DOHH2 (cell line): ENCODE data around the gene INTS15.

Experiments used
- H3F3A ChIP-seq: fragments of 200-600 bp; sonication (generic), shearing (Covaris generic); 2 replicates; pipeline ENCODE4 v1.6.0; 2016; ENCODE audit warnings: antibody characterized with exemption, mild to moderate bottlenecking; ENCODE audit not compliant: control insufficient read depth, insufficient read depth
- H3K27ac ChIP-seq: fragments of 200-600 bp; sonication (generic); 2 replicates; pipeline ENCODE4 v1.5.1; 2014; ENCODE audit warnings: low read depth, mild to moderate bottlenecking, low read length, moderate library complexity
- H3K27me3 ChIP-seq: fragments of 200-600 bp; sonication (generic); 2 replicates; pipeline ENCODE4 v1.6.1; 2014; ENCODE audit warnings: mild to moderate bottlenecking, low read length, mixed read lengths; ENCODE audit not compliant: control insufficient read depth
- H3K36me3 ChIP-seq: fragments of 200-600 bp; sonication (generic); 2 replicates; pipeline ENCODE4 v1.6.1; 2014; ENCODE audit warnings: mild to moderate bottlenecking, low read length, moderate library complexity, mixed read lengths; ENCODE audit not compliant: control insufficient read depth
- H3K4me1 ChIP-seq: fragments of 200-600 bp; sonication (generic); 2 replicates; pipeline ENCODE4 v1.6.1; 2014; ENCODE audit warnings: mild to moderate bottlenecking, low read length, mixed read lengths; ENCODE audit not compliant: control insufficient read depth
- H3K4me2 ChIP-seq: fragments of 200-600 bp; sonication (generic); 2 replicates; pipeline ENCODE4 v1.6.0; 2014; ENCODE audit warnings: mild to moderate bottlenecking, low read length, moderate library complexity
- H3K4me3 ChIP-seq: fragments of 200-600 bp; sonication (generic); 2 replicates; pipeline ENCODE4 v1.5.1; 2014; ENCODE audit warnings: mild to moderate bottlenecking, low read length, mixed read lengths
- H3K79me2 ChIP-seq: fragments of 200-600 bp; sonication (generic); 2 replicates; pipeline ENCODE4 v1.6.1; 2014; ENCODE audit warnings: mild to moderate bottlenecking, low read length, mixed read lengths; ENCODE audit not compliant: control insufficient read depth
- H3K9me2 ChIP-seq: fragments of 200-600 bp; sonication (generic); replicated peaks from 2 replicates; pipeline ENCODE4 v1.6.1; 2014; ENCODE audit warnings: mild to moderate bottlenecking, low read length, mixed read lengths; ENCODE audit not compliant: control insufficient read depth
- H3K9me3 ChIP-seq: fragments of 200-600 bp; sonication (generic); 2 replicates; pipeline ENCODE4 v1.6.1; 2014; ENCODE audit warnings: antibody characterized with exemption, low read length, mixed read lengths; ENCODE audit not compliant: control insufficient read depth, insufficient read depth
- H4K20me1 ChIP-seq: fragments of 200-600 bp; sonication (generic); 2 replicates; pipeline ENCODE4 v1.6.0; 2014; ENCODE audit warnings: low read depth, mild to moderate bottlenecking, antibody characterized with exemption, low read length, moderate library complexity; ENCODE audit not compliant: control insufficient read depth, insufficient read depth
- EZH2phosphoT487 ChIP-seq: fragments of 200-600 bp; sonication (generic); IDR thresholded peaks from 2 replicates; pipeline ENCODE4 v1.6.1; 2017; ENCODE audit warnings: borderline replicate concordance, mild to moderate bottlenecking, antibody characterized with exemption, low read length, moderate library complexity, mixed read lengths
- TF ChIP-seq, protein P1 (sequence below): fragments of 200-600 bp; sonication (generic); IDR thresholded peaks from one replicate; pipeline ENCODE4 v1.5.1; 2014; ENCODE audit warnings: antibody characterized with exemption, mild to moderate bottlenecking, low read depth, low read length; ENCODE audit not compliant: poor library complexity, severe bottlenecking

Gene INTS15

DNA sequence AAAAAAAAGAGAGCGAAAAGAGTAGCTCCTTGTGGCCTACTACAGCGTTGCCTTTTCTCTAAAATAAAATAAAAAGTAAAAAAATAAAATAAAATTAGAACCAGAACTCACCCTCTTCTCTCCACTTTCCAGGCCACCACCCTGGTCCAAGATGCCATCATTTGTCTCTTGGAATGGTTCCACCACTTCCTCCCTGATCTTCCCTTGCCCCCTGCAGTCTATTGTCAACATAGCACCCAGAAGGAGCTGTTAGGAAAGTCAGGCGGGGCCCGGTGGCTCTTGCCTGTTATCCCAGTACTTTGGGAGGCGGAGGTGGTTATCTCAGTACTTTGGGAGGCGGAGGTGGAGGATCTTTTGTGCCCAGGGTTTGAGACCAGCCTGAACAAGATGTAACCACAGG is 31.0 kb upstream of the INTS15 start:
- H3F3A ChIP-seq = no peaks in the 10 kb centered on the region
- peaks cover 3% of the 10 kb centered on the region; the same call in 1 of the 2 replicates for H3K27me3 ChIP-seq
- TF ChIP-seq, protein P1, sequence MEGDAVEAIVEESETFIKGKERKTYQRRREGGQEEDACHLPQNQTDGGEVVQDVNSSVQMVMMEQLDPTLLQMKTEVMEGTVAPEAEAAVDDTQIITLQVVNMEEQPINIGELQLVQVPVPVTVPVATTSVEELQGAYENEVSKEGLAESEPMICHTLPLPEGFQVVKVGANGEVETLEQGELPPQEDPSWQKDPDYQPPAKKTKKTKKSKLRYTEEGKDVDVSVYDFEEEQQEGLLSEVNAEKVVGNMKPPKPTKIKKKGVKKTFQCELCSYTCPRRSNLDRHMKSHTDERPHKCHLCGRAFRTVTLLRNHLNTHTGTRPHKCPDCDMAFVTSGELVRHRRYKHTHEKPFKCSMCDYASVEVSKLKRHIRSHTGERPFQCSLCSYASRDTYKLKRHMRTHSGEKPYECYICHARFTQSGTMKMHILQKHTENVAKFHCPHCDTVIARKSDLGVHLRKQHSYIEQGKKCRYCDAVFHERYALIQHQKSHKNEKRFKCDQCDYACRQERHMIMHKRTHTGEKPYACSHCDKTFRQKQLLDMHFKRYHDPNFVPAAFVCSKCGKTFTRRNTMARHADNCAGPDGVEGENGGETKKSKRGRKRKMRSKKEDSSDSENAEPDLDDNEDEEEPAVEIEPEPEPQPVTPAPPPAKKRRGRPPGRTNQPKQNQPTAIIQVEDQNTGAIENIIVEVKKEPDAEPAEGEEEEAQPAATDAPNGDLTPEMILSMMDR = peak; percentile 15
- TF ChIP-seq EZH2phosphoT487 = no peak
- H4K20me1 ChIP-seq = no peaks in the 10 kb centered on the region
- no peaks in the 10 kb centered on the region for H3K36me3 ChIP-seq
- no peak overlapping the region for H3K4me3 ChIP-seq
- no peaks in the 10 kb centered on the region for H3K79me2 ChIP-seq
- H3K4me1 ChIP-seq = peaks cover 8% of the 10 kb centered on the region
- H3K27ac ChIP-seq = no peak overlapping the region
- no peaks in the 10 kb centered on the region for H3K9me2 ChIP-seq
- no peak overlapping the region for H3K4me2 ChIP-seq
- H3K9me3 ChIP-seq = no peaks in the 10 kb centered on the region

DNA sequence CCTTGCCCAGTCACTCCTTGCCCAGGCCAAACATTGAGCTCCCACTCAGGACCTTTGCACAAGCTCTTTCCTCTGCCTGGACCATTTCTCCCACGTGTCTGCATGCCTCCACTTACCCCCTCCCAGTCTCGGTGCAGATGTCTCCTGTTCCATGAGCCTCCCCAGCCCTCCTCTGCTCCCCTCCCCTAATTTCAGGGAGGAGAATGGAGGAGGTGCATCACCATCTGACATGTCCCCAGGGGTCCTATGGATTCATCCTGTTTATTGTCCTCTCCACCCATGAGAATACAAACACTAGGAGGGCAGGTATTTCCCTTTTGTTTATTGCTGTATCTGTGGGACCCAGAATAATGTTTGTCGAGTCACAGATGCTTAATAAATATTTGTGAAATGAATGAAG is 29.9 kb upstream of the INTS15 start:
- H3K4me2 ChIP-seq = no peak overlapping the region

DNA sequence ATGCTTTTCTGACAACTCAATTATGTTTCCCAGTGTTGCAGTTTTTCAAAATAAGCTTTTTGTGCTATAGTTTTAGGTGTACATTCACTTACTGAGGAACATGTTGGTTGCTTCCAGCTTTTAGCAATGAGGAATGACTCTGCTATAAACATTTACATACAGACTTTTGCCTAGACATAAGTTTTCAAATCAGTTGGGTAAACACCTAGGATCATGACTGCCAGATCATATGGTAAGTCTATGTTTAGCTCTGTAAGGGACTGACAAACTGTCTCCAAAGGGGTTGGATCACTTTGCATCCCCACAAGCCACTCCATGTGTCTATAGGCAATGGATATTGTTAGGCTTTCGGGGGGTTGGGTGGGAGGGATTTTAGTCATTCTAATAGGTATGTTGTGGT is 27.7 kb upstream of the INTS15 start:
- no peaks in the 10 kb centered on the region for H3K79me2 ChIP-seq
- no peaks in the 10 kb centered on the region for H3F3A ChIP-seq
- no peaks in the 10 kb centered on the region for H3K9me2 ChIP-seq
- H3K4me1 ChIP-seq = no peaks in the 10 kb centered on the region
- H3K4me2 ChIP-seq = no peak overlapping the region
- H3K4me3 ChIP-seq = no peak overlapping the region
- no peaks in the 10 kb centered on the region for H4K20me1 ChIP-seq
- TF ChIP-seq, protein P1 = no peak
- TF ChIP-seq EZH2phosphoT487 = no peak
- H3K36me3 ChIP-seq = no peaks in the 10 kb centered on the region
- peaks cover 5% of the 10 kb centered on the region; the same call in 1 of the 2 replicates for H3K27me3 ChIP-seq
- H3K27ac ChIP-seq = no peak overlapping the region
- no peaks in the 10 kb centered on the region for H3K9me3 ChIP-seq

More for the DNA sequence above, 29.9 kb upstream of the INTS15 start:
- Histone ChIP-seq H3K36me3 (no peaks in the 10 kb centered on the region), H3K79me2 (no peaks in the 10 kb centered on the region), H3F3A (no peaks in the 10 kb centered on the region), H3K27ac (no peak overlapping the region), H3K4me3 (no peak overlapping the region), H3K9me2 (no peaks in the 10 kb centered on the region), H3K9me3 (no peaks in the 10 kb centered on the region), H3K27me3 (peaks cover 5% of the 10 kb centered on the region; the same call in 1 of the 2 replicates), H4K20me1 (no peaks in the 10 kb centered on the region), H3K4me1 (peaks cover 3% of the 10 kb centered on the region)
- TF ChIP-seq, protein P1 = no peak
- TF ChIP-seq EZH2phosphoT487 = no peak
